ENCODE measurements around the gene RMRP.

The RMRP gene

DNA sequence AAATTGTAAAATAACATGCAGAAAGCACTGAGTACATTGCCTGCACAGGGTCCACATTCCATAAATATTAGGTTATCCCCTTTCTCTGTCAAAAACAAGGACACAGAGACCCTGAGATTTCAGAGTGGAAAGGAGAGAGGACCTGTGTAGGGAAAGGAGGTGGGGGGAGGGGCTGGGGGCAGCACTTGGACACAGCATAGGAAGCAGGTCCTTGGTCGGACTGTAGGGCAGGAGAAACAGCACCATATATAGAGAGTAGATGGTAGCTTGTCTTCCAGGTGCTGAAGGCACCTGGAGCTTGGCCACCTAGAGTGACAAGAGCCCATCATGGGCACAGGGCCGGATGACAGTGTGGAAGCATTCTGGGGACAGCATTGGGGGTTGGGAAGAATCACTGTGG is 29.5 kb upstream of the RMRP start:
- no peak for DNase-seq (ENCODE audit: low read depth in 1 of 2, low spot score in 1 of 2)

DNA sequence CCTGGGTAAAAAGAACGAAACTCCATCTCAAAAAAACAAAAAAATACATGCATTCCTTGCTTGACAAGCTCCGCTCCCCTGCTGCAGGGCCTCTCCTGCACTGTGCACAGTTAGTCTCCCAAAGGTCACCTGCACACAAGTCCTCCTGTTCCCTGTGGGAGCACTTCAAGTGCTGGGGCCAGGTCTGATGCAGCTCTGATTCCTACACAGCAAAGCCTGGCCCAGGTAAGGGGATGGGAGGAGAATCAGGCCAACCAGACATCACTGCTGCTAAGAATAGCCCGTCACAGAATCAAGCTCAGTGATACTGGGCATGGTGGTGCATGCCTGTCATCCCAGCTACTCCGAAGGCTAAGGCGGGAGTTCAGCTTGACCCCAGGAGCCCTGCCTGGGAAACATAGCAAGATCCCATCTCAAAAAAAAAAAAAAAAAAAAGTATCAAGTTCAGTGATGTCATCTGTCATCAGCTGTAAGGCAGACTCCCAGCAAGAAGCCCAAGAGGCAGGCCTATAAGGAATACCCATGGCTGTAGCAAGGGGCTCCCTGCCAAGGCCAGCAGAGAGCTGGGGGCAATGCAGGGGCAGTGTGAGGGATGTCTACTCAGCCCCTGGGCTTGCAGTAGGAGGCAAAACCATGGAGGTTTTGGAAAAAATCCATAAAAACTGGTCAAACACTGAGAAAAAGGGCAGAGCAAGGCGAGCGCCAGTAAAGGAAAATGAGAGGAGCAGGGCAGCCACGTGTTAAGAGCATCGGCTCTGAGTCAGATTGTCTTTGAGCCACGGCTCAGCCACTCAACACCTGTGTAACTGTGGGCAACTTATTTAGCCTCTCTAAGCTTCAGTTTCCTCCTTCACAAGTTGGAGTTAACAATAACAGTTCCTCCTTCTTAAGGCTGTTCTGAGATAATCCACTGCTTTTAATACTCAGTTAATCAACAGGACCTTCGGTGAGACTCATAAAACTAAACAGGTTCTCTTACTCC is 28.7 kb upstream of the RMRP start:
- DNase-seq (ENCODE audit: low read depth in 1 of 2, low spot score in 1 of 2) = no peak

DNA sequence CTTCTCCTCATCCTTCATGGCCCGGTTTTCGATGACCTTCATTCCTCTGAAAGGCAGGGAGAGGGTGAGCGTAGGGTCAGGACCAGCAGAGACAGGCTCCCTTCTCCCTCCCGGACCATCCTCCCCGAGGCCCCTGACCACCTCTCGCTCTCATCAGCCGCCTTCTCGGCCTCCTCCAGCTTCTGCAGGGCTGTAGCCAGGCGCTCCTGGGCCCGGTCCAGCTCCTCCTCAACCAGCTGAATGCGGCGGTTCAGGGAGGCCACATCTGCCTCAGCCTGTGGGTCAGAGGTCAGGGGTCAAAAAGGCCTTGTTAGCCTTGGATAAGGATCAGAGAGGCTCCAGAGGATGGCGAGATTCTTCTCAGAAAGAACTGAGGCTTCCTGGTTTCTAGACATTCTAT is 27.7 kb upstream of the RMRP start:
- DNase-seq (ENCODE audit: low read depth in 1 of 2, low spot score in 1 of 2) = no peak

DNA sequence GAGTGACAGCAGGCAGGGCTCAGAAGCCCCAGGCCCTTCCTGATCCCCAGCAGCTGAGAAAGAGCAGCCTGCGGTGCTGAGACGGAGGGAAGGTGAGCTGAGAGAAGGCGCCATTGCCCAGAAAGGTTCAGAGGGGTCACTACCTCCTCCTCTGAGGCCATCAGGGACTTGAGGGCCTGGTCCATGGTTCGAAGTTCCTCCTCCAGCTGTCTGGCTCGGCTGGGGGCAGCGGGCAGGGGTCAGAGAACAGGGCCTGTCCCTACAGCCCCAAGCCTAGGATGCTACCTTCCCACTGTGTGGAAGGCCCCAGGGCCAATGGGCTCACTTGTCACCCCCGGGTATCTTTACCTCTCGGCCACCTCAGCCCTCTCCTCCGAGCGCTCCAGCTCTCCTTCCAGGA is 27.1 kb upstream of the RMRP start:
- DNase-seq (ENCODE audit: low read depth in 1 of 2, low spot score in 1 of 2) = no peak

DNA sequence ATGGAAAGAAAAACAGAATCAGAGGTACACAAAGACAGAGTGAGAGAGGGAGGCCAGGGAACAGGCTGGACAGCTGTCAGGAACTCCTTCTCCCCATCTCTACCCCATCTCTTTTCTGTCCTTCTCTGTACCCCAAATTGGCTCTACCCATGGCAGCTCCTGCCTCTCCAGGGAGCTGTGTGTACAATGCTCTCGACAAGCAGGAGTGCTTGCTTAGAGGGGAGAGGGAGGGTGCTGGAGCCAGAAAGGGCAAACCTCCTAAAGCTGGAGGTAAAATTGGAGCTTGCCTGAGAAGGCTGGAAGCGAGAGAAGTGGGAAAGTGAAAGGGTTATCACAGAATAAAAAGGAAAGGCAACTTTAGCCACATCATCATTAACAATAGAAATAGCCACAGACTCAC is 25.5 kb upstream of the RMRP start:
- no peak for DNase-seq (ENCODE audit: low read depth in 1 of 2, low spot score in 1 of 2)

DNA sequence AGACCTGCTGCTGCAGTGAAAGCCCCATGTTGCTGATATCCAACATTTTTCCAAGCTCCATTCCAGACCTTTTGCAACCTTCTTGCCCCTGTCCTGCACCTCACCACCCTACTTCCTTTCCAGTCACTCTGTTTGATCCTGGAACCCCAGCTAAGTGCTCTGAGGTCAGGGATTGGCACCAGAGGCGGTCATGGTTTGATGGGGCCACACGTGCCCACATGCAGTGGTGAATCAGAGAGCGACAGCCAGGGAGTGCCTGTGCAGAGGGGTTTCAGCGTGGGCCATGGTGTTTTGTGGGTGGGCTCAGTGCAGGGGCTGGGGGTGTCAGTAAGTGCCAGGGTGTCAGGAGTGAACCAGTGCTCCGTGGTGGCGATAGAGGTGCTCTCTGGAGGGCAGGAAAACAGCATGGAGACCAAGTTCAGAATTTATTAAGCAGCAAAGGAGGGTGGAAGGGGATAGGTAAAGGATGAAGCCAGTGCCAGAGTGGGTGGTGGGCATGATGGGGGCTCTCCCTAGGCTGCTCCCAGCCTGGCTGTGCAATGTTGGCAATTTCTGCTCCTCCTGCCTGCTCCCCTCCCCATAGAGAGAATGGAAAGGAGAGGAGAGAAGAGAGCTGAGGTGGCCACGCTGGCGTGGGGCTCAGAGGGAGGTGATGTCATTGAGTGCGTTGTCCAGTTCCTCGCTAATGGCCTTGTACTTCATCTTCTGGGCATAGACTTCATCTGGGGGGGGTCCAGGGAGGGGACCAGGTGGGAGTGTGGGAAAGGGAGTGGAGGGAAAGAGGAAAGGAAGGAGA is 24.9 kb upstream of the RMRP start:
- DNase-seq (ENCODE audit: low read depth in 1 of 2, low spot score in 1 of 2) = no peak

DNA sequence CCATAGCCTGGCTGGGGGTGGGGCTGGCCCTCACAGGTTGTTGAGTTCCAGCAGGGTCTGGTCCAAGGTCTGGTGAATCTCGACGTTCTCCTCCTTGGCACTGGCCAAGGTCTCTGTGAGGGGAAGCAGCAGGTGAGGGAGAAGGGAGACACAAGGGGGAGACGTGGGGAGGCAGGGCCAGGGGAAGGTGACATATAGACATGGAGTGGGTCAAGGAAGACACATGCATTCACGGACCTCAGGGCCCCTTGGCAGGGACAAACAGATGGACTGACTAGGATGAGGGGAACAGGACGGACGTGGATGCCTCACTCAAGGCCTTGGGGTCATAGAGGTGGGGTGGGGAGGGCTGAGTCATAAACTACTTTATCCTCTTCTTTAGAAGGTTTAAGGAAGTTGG is 24.2 kb upstream of the RMRP start:
- DNase-seq (ENCODE audit: low read depth in 1 of 2, low spot score in 1 of 2) = no peak

DNA sequence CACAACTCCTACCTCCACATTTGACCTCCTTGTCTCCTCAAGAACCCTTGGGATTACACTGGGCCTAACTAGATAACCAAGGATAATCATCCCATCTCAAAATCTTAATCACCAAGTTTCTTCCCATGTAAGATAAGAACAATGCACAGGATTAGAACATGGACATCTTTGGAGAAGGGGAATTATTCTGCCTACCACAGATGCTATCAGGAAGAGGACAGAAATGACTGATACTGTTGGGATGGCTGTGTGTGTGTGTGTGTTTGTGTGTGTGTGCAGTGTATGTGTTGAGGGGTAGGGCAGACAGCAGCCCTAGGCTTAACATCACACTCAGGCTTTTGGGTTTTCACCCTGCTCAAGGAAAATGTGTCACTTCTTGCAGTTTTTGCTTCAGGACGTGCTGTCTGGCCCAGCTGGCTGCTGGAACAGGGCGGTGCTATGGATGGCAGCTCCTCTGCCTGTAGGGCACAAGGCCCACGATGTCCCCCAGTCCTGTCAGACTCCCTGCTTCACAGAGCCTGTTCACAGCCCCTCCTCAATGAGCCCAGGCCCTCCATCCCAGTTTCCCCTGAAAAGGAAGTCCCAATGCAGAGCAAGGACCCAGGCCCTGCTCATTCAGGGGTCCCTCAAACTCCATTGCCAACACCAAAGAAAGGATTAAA is 23.7 kb upstream of the RMRP start:
- DNase-seq (ENCODE audit: low read depth in 1 of 2, low spot score in 1 of 2) = no peak

DNA sequence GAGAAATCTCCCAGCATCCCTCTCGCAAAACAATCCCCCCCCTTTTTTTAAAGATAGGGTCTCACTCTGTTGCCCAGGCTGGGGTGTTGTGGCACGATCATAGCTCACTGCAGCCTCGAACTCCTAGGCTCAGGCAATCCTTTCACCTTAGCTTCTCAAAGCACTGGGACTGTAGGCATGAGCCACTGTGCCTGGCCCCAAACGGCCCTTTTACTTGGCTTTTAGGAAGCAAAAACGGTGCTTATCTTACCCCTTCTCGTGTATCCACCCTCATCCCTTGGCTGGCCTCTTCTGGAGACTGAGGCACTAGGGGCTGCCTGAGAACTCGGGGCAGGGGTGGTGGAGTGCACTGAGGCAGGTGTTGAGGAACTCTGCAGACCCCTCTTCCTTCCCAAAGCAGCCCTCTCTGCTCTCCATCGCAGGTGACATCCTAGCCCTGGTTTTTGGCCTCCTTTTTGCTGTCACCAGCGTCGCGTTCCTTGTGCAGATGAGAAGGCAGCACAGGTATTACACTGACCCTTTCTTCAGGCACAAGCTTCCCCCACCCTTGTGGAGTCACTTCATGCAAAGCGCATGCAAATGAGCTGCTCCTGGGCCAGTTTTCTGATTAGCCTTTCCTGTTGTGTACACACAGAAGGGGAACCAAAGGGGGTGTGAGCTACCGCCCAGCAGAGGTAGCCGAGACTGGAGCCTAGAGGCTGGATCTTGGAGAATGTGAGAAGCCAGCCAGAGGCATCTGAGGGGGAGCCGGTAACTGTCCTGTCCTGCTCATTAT is 22.7 kb upstream of the RMRP start:
- no peak for DNase-seq (ENCODE audit: low read depth in 1 of 2, low spot score in 1 of 2)

DNA sequence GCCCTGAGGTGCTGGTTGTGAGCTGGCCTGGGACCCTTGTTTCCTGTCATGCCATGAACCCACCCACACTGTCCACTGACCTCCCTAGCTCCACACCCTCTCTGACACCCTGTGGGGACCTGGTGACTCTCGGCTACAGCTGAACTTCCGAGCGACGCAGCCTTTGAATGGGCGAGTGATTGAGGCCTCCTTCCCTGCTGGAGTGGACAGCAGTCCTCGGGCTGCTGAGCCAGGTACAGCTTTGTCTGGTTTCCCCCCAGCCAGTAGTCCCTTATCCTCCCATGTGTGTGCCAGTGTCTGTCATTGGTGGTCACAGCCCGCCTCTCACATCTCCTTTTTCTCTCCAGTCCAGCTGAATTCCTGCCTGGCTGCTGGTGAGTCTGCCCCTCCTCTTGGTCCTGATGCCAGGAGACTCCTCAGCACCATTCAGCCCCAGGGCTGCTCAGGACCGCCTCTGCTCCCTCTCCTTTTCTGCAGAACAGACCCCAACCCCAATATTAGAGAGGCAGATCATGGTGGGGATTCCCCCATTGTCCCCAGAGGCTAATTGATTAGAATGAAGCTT is 22.0 kb upstream of the RMRP start:
- no peak for DNase-seq (ENCODE audit: low read depth in 1 of 2, low spot score in 1 of 2)

DNA sequence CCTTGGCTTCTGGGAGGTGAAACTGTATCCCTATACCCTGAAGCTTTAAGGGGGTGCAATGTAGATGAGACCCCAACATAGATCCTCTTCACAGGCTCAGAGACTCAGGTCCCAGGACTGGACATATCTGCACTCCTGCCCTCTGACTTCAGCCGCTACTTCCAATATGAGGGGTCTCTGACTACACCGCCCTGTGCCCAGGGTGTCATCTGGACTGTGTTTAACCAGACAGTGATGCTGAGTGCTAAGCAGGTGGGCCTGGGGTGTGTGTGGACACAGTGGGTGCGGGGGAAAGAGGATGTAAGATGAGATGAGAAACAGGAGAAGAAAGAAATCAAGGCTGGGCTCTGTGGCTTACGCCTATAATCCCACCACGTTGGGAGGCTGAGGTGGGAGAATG is 21.3 kb upstream of the RMRP start:
- DNase-seq (ENCODE audit: low read depth in 1 of 2, low spot score in 1 of 2) = no peak

DNA sequence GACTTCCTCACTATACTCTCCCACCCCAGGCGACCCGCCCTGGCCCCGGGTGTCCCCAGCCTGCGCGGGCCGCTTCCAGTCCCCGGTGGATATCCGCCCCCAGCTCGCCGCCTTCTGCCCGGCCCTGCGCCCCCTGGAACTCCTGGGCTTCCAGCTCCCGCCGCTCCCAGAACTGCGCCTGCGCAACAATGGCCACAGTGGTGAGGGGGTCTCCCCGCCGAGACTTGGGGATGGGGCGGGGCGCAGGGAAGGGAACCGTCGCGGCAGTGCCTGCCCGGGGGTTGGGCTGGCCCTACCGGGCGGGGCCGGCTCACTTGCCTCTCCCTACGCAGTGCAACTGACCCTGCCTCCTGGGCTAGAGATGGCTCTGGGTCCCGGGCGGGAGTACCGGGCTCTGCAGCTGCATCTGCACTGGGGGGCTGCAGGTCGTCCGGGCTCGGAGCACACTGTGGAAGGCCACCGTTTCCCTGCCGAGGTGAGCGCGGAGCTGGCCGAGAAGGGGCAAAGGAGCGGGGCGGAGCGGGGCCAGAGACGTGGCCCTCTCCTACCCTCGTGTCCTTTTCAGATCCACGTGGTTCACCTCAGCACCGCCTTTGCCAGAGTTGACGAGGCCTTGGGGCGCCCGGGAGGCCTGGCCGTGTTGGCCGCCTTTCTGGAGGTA is 18.0 kb upstream of the RMRP start:
- DNase-seq (ENCODE audit: low read depth in 1 of 2, low spot score in 1 of 2) = no peak

DNA sequence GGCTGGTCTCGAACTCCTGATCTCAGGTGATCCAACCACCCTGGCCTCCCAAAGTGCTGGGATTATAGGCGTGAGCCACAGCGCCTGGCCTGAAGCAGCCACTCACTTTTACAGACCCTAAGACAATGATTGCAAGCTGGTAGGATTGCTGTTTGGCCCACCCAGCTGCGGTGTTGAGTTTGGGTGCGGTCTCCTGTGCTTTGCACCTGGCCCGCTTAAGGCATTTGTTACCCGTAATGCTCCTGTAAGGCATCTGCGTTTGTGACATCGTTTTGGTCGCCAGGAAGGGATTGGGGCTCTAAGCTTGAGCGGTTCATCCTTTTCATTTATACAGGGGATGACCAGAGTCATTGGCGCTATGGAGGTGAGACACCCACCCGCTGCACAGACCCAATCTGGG is 17.4 kb upstream of the RMRP start:
- DNase-seq (ENCODE audit: low read depth in 1 of 2, low spot score in 1 of 2) = no peak

DNA sequence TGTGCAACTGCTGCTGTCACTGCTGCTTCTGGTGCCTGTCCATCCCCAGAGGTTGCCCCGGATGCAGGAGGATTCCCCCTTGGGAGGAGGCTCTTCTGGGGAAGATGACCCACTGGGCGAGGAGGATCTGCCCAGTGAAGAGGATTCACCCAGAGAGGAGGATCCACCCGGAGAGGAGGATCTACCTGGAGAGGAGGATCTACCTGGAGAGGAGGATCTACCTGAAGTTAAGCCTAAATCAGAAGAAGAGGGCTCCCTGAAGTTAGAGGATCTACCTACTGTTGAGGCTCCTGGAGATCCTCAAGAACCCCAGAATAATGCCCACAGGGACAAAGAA is 16.2 kb upstream of the RMRP start:
- no peak for DNase-seq (ENCODE audit: low read depth in 1 of 2, low spot score in 1 of 2)

DNA sequence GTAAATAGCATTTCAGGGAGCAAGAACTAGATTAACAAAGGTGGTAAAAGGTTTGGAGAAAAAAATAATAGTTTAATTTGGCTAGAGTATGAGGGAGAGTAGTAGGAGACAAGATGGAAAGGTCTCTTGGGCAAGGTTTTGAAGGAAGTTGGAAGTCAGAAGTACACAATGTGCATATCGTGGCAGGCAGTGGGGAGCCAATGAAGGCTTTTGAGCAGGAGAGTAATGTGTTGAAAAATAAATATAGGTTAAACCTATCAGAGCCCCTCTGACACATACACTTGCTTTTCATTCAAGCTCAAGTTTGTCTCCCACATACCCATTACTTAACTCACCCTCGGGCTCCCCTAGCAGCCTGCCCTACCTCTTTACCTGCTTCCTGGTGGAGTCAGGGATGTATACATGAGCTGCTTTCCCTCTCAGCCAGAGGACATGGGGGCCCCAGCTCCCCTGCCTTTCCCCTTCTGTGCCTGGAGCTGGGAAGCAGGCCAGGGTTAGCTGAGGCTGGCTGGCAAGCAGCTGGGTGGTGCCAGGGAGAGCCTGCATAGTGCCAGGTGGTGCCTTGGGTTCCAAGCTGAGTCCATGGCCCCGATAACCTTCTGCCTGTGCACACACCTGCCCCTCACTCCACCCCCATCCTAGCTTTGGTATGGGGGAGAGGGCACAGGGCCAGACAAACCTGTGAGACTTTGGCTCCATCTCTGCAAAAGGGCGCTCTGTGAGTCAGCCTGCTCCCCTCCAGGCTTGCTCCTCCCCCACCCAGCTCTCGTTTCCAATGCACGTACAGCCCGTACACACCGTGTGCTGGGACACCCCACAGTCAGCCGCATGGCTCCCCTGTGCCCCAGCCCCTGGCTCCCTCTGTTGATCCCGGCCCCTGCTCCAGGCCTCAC is 15.6 kb upstream of the RMRP start, which contains the start of gene CA9:
CA9 (plus strand) TSS at position 797 of the 893 bp plus-strand sequence; CDS start at position 829, 32 bp downstream.
- DNase-seq (ENCODE audit: low read depth in 1 of 2, low spot score in 1 of 2) = no peak

DNA sequence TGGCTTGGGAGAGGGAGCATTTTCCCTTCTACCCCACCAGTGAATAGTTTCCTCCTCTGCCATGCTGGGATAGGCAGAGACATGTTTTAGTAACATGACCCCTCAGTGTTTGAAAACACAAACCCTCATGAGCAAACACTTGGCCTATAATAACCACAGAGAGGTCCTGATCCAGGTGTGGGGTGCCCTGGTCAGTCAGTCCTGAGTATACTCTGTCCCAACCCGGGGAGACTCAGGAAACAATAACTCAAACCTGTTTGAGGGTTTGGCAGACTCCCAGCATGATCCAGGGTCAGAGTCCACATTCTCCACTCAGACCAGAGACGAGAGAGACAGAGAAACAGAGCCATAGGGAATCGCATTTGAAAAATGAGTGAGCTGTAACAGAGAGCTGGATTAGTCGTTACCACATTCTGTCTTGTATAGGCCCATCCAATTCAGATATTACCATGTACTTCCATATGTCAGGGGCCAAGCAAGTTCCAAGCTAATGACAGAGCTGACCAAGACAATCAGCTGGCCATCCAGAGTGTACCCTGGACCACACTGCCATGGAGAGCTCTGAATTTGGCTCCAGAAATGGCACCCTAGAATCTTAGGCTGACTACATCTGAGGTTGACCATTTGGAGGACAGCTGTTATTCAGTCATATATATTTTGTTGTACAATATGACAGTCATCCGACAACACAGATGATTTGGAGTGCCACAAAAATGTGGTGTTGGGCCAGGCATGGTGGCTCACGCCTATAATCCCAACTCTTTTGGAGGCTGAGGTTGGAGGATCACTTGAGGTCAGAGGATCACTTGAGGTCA is 11.7 kb upstream of the RMRP start:
- no peak for DNase-seq (ENCODE audit: low read depth in 1 of 2, low spot score in 1 of 2)

DNA sequence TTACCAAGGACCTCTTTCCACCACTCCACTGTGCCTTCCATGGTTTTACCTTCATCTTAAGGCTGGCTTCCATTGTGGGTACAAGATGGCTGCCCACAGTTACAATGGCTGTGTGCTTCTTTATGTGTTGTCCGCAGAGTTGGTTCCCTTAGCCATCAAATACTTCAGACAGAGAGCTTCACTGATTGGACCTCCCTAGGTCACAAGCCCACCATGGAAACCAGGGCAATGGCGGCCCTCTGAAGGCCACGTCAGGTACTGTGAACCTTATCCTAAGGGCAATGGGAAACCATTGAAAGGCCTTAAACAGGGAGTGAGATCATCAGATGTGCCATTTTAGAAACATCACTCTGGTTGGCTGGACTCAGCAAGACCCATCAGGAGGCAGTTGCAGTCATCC is 10.1 kb upstream of the RMRP start:
- DNase-seq (ENCODE audit: low read depth in 1 of 2, low spot score in 1 of 2) = no peak

DNA sequence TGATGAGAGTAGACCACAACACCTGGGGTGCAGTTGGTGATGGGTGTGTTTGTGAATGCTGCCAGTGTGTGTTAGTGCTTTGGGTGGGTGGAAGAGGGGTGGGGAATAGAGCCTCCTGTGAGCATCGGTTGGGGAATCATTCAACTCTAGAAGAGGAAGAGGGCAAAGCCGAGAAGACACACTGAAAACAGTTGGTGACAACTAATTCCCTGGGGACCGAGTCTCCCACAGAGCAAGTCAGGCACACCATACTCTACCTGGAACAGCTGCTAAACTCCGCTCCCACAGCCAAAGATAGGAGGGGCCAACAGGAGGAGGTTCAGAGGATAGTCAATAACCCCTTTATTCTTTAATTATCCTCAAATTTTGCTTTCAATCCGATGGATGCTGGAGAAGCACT is 8.7 kb upstream of the RMRP start:
- DNase-seq (ENCODE audit: low read depth in 1 of 2, low spot score in 1 of 2) = no peak

All from activated CD4-positive, alpha-beta T cell treated with anti-CD3 and anti-CD28 coated beads, Interleukin-2, amount 50 U/mL, for 24 hours (primary cell).